PC-3 (cell line): Measurements from ENCODE around the gene TRDN. TPM values are rescaled to one million over a fixed set of nuclear protein-coding genes. Genes with fewer than 3 reads are reported as not detected.

Experiments
- ATAC-seq: fragments of 200-7000 bp; cut with Tn5 transposase; 2 replicates; pipeline ENCODE4 v1.9.1; 2020; ENCODE audit warnings: mild to moderate bottlenecking, moderate library complexity
- BruUV-seq: library from RNA; stranded (reverse); fragments of 400-500 nt; replicated peaks from 2 replicates; lab custom pipeline; 2021; lab: Mats Ljungman, UMichigan
- CTCF ChIA-PET: fragments of 300-600 bp; sonication (Branson Sonifier 250); formaldehyde crosslinking; loops from one replicate; lab custom pipeline; 2022; ENCODE audit warnings: antibody characterized with exemption; lab: Charles Lee
- POLR2A ChIA-PET: fragments of 300-600 bp; sonication (Branson Sonifier 250); formaldehyde crosslinking; loops from one replicate; lab custom pipeline; 2022; ENCODE audit warnings: antibody characterized with exemption; ENCODE audit not compliant: unreplicated experiment; lab: Charles Lee
- DNase-seq: peaks from one replicate; pipeline ENCODE4 v3.0.0-alpha.2; 2015
- H2AFZ ChIP-seq: fragments of 300-600 bp; sonication (generic); 2 replicates; pipeline ENCODE4 v1.6.0; 2016; ENCODE audit warnings: antibody characterized with exemption, low read length
- H3F3A ChIP-seq: fragments of 300-600 bp; sonication (generic); one replicate; pipeline ENCODE4 v1.6.0; 2017; ENCODE audit warnings: antibody characterized with exemption, low read length, control low read depth, mild to moderate bottlenecking; ENCODE audit not compliant: unreplicated experiment
- H3K27ac ChIP-seq: fragments of 300-600 bp; sonication (generic); 2 replicates; pipeline ENCODE4 v1.5.1; 2016; ENCODE audit warnings: mild to moderate bottlenecking, low read length
- H3K27me3 ChIP-seq: fragments of 300-600 bp; sonication (generic); 2 replicates; pipeline ENCODE4 v1.6.1; 2016; ENCODE audit warnings: low read length, mixed read lengths
- H3K36me3 ChIP-seq: fragments of 300-600 bp; sonication (generic); 2 replicates; pipeline ENCODE4 v1.6.1; 2016; ENCODE audit warnings: low read depth, mixed run types, low read length, mixed read lengths
- H3K4me1 ChIP-seq: fragments of 300-600 bp; sonication (generic); 2 replicates; pipeline ENCODE4 v1.5.1; 2016; ENCODE audit warnings: low read length; ENCODE audit not compliant: insufficient read depth
- H3K4me2 ChIP-seq: fragments of 300-600 bp; sonication (generic); 2 replicates; pipeline ENCODE4 v1.6.0; 2016; ENCODE audit warnings: low read length
- H3K4me3 ChIP-seq: fragments of 300-600 bp; sonication (generic); 2 replicates; pipeline ENCODE4 v1.5.1; 2016; ENCODE audit warnings: mild to moderate bottlenecking, low read length, mixed read lengths
- H3K79me2 ChIP-seq: fragments of 300-600 bp; sonication (generic); 2 replicates; pipeline ENCODE4 v1.6.1; 2017; ENCODE audit warnings: low read length, mixed read lengths
- H3K9ac ChIP-seq: fragments of 300-600 bp; sonication (generic); 2 replicates; pipeline ENCODE4 v1.6.0; 2016; ENCODE audit warnings: mild to moderate bottlenecking, low read length
- H3K9me2 ChIP-seq: fragments of 300-600 bp; sonication (generic); replicated peaks from 2 replicates; pipeline ENCODE4 v1.6.1; 2016; ENCODE audit warnings: mixed run types, low read length, mixed read lengths
- H3K9me3 ChIP-seq: fragments of 300-600 bp; sonication (generic); 2 replicates; pipeline ENCODE4 v1.6.1; 2016; ENCODE audit warnings: low read length, mixed read lengths
- H4K20me1 ChIP-seq: fragments of 300-600 bp; sonication (generic); 2 replicates; pipeline ENCODE4 v1.6.1; 2016; ENCODE audit warnings: low read length, mixed read lengths
- EZH2 ChIP-seq: fragments of 300-600 bp; sonication (generic); IDR thresholded peaks from one replicate; pipeline ENCODE4 v1.6.1; 2017; ENCODE audit warnings: antibody characterized with exemption, mild to moderate bottlenecking, low read length; ENCODE audit not compliant: unreplicated experiment
- EZH2phosphoT487 ChIP-seq: fragments of 300-600 bp; sonication (generic); IDR thresholded peaks from 2 replicates; pipeline ENCODE4 v1.6.1; 2018; ENCODE audit warnings: mild to moderate bottlenecking, antibody characterized with exemption, low read length, borderline replicate concordance
- intact Hi-C: fragments of 100-400 bp; cut with micrococcal nuclease; formaldehyde crosslinking; loops from 2 replicates; pipeline ENCODE4 v1.9.0; 2023
- total RNA-seq: library from RNA; depleted of rRNA; stranded (reverse); fragments of >200 nt; gene quantifications from 2 replicates; pipeline ENCODE4 v1.2.3, GENCODE V29; 2014
- TF ChIP-seq, protein P1 (sequence below): fragments of 300-600 bp; sonication (generic); conservative IDR thresholded peaks from 2 replicates; pipeline ENCODE4 v1.5.1; 2017; ENCODE audit warnings: antibody characterized with exemption, low read depth, mild to moderate bottlenecking, low read length

TRDN gene
- total RNA-seq, 1 experiment from 2014 or later, result not detected

DNA sequence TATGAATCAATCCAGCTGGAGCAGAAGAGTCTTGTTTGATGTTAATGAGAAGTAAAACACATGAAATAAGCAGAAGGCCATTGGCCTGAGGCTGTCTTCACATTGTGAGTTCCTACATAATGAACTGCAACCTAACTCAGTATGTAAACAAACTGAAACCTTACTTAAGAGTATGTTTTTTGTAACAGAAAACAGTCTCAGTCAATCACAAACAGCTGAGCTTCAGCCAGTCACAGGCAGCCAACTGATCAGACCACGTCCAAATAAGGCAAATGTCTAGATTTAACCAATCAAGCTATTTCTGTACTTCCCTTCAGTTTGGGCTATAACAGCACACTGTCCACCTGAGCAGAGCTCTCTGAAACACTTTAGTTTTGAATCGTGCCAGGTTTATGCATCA, 234.7 kb downstream of the TRDN start:
- Histone ChIP-seq H3F3A (no peaks in the 10 kb centered on the region), H3K4me2 (no peak overlapping the region), H3K9me2 (no peaks in the 10 kb centered on the region), H3K4me1 (no peaks in the 10 kb centered on the region), H3K27ac (no peak overlapping the region), H3K27me3 (no peaks in the 10 kb centered on the region), H2AFZ (no peak overlapping the region), H3K9me3 (no peaks in the 10 kb centered on the region), H3K9ac (no peak overlapping the region), H3K4me3 (no peak overlapping the region), H4K20me1 (no peaks in the 10 kb centered on the region), H3K36me3 (no peaks in the 10 kb centered on the region), H3K79me2 (no peaks in the 10 kb centered on the region)
- ATAC-seq (no peak), DNase-seq (no peak)
- POLR2A ChIA-PET, result no interaction called here
- CTCF ChIA-PET, result no interaction called here
- no peak for TF ChIP-seq EZH2phosphoT487
- no peak for TF ChIP-seq EZH2
- TF ChIP-seq, protein P1, sequence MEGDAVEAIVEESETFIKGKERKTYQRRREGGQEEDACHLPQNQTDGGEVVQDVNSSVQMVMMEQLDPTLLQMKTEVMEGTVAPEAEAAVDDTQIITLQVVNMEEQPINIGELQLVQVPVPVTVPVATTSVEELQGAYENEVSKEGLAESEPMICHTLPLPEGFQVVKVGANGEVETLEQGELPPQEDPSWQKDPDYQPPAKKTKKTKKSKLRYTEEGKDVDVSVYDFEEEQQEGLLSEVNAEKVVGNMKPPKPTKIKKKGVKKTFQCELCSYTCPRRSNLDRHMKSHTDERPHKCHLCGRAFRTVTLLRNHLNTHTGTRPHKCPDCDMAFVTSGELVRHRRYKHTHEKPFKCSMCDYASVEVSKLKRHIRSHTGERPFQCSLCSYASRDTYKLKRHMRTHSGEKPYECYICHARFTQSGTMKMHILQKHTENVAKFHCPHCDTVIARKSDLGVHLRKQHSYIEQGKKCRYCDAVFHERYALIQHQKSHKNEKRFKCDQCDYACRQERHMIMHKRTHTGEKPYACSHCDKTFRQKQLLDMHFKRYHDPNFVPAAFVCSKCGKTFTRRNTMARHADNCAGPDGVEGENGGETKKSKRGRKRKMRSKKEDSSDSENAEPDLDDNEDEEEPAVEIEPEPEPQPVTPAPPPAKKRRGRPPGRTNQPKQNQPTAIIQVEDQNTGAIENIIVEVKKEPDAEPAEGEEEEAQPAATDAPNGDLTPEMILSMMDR, result no peak
- BruUV-seq, result no TSS peak
- intact Hi-C loops, result no loop called here

GRCh38 chr6:123398072-123398471, 238.7 kb downstream of the TRDN start:
- intact Hi-C loops, result no loop called here
- peaks cover 5% of the 10 kb centered on the region; the same call in 1 of the 2 replicates for H3K27me3 ChIP-seq
- H3K4me3 ChIP-seq, result no peak overlapping the region
- H2AFZ ChIP-seq, result no peak overlapping the region
- no peak for TF ChIP-seq EZH2phosphoT487
- TF ChIP-seq, protein P1, result no peak
- no peak for TF ChIP-seq EZH2
- H3K27ac ChIP-seq, result no peak overlapping the region
- ATAC-seq (no peak), DNase-seq (no peak)
- H3F3A ChIP-seq, result no peaks in the 10 kb centered on the region
- ChIA-PET CTCF (no interaction called here), POLR2A (no interaction called here)
- no peaks in the 10 kb centered on the region for H3K4me1 ChIP-seq
- no peak overlapping the region for H3K9ac ChIP-seq
- no TSS peak for BruUV-seq
- no peaks in the 10 kb centered on the region for H3K9me2 ChIP-seq
- no peaks in the 10 kb centered on the region for H3K79me2 ChIP-seq
- H4K20me1 ChIP-seq, result no peaks in the 10 kb centered on the region
- H3K9me3 ChIP-seq, result no peaks in the 10 kb centered on the region
- H3K4me2 ChIP-seq, result no peak overlapping the region
- H3K36me3 ChIP-seq, result no peaks in the 10 kb centered on the region

DNA sequence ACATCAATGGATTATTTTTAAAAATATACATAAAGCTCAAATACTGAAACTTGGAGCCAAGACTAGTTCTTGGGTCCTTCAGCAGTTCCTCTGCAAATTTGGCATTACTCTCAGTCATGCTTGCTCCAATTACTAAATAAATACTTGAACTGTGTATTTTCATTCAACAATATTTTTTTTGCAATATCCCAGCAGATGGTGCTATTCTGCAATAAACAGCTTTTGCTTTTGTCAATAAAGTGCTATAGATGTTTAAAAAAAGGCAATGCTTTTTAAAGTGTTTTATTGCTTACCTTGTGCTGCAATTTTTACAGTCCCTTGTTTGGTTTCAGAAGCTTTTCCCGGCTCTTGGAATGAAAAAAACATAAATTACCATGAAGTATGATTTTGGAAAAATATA, 243.4 kb downstream of the TRDN start:
- Histone ChIP-seq H3K9me3 (no peaks in the 10 kb centered on the region), H3K79me2 (no peaks in the 10 kb centered on the region), H3K9ac (no peak overlapping the region), H3F3A (no peaks in the 10 kb centered on the region), H3K36me3 (no peaks in the 10 kb centered on the region), H3K9me2 (no peaks in the 10 kb centered on the region), H3K4me1 (no peaks in the 10 kb centered on the region), H4K20me1 (no peaks in the 10 kb centered on the region), H3K27me3 (peaks cover 5% of the 10 kb centered on the region; the same call in 1 of the 2 replicates), H3K4me3 (no peak overlapping the region), H2AFZ (no peak overlapping the region), H3K27ac (no peak overlapping the region), H3K4me2 (no peak overlapping the region)
- CTCF ChIA-PET, result interaction anchor here (0.7 kb wide), 1 partner anchor 187 kb away, joined by 3 read pairs; no protein-coding TSS in a partner anchor
- TF ChIP-seq EZH2phosphoT487, result no peak
- TF ChIP-seq, protein P1, result peak; percentile 56
- ATAC-seq (no peak), DNase-seq (peak; percentile 46)
- BruUV-seq, result no TSS peak
- POLR2A ChIA-PET, result no interaction called here
- intact Hi-C loops, result loop anchor here (1.0 kb wide), 1 partner anchor 322 kb away; no protein-coding TSS in a partner anchor
